Mesendoderm (in vitro differentiated cells): ENCODE measurements around the gene DNAJC13.

Experiments
- DNase-seq: peaks from one replicate; pipeline ENCODE4 v3.0.0; 2013
- H2AK5ac ChIP-seq: 2 replicates; pipeline ENCODE4 v1.6.1; 2013; ENCODE audit warnings: low read length, inconsistent platforms
- H2BK120ac ChIP-seq: 2 replicates; pipeline ENCODE4 v1.6.1; 2013; ENCODE audit warnings: low read depth, mild to moderate bottlenecking, low read length, moderate library complexity, mixed read lengths
- H2BK15ac ChIP-seq: replicated peaks from 2 replicates; pipeline ENCODE4 v1.6.1; 2013; ENCODE audit warnings: low read depth, mild to moderate bottlenecking, moderate library complexity
- H2BK5ac ChIP-seq: 2 replicates; pipeline ENCODE4 v1.6.1; 2013; ENCODE audit warnings: low read length, inconsistent platforms
- H3K18ac ChIP-seq: 2 replicates; pipeline ENCODE4 v1.6.1; 2013; ENCODE audit warnings: mild to moderate bottlenecking, low read length, mixed read lengths
- H3K23ac ChIP-seq: one replicate; pipeline ENCODE4 v1.6.1; 2013; ENCODE audit warnings: low read length
- H3K27ac ChIP-seq: 2 replicates; pipeline ENCODE4 v1.5.1; 2013; ENCODE audit warnings: low read depth, mild to moderate bottlenecking, inconsistent platforms, low read length, moderate library complexity
- H3K27me3 ChIP-seq: 2 replicates; pipeline ENCODE4 v1.6.1; 2013; ENCODE audit warnings: low read length, control low read depth, mild to moderate bottlenecking, inconsistent platforms; ENCODE audit not compliant: insufficient read depth, poor library complexity
- H3K36me3 ChIP-seq: 2 replicates; pipeline ENCODE4 v1.6.1; 2013; ENCODE audit warnings: low read length, inconsistent platforms; ENCODE audit not compliant: control insufficient read depth, insufficient read depth
- H3K4ac ChIP-seq: one replicate; pipeline ENCODE4 v1.6.1; 2013; ENCODE audit warnings: low read depth, mild to moderate bottlenecking, low read length, moderate library complexity
- H3K4me1 ChIP-seq: 2 replicates; pipeline ENCODE4 v1.6.1; 2013; ENCODE audit warnings: low read depth, low read length, inconsistent platforms; ENCODE audit not compliant: control insufficient read depth
- H3K4me2 ChIP-seq: 2 replicates; pipeline ENCODE4 v1.6.1; 2013; ENCODE audit warnings: low read length
- H3K4me3 ChIP-seq: 2 replicates; pipeline ENCODE4 v1.5.1; 2013; ENCODE audit warnings: mild to moderate bottlenecking, low read length
- H3K56ac ChIP-seq: one replicate; pipeline ENCODE4 v1.6.1; 2013; ENCODE audit warnings: low read length
- H3K79me1 ChIP-seq: 2 replicates; pipeline ENCODE4 v1.6.1; 2013; ENCODE audit warnings: low read length, inconsistent platforms
- H3K79me2 ChIP-seq: 2 replicates; pipeline ENCODE4 v1.6.1; 2013; ENCODE audit warnings: mild to moderate bottlenecking, low read length; ENCODE audit not compliant: control insufficient read depth, insufficient read depth
- H3K9ac ChIP-seq: 2 replicates; pipeline ENCODE4 v1.6.1; 2013; ENCODE audit warnings: low read length, inconsistent platforms
- H4K5ac ChIP-seq: one replicate; pipeline ENCODE4 v1.6.1; 2013; ENCODE audit warnings: low read length
- H4K8ac ChIP-seq: one replicate; pipeline ENCODE4 v1.6.1; 2013; ENCODE audit warnings: low read depth, mild to moderate bottlenecking, control low read depth, low read length, moderate library complexity
- WGBS: extraction: QIAGEN DNeasy Blood & Tissue Kit; methylation state at CpG from one replicate; pipeline ENCODE4 v1.1.7; 2013; ENCODE audit warnings: low lambda C conversion rate, missing lambda C conversion rate; ENCODE audit not compliant: insufficient coverage; ENCODE audit errors: extremely low coverage; 5-methylcytosine and 5-hydroxymethylcytosine counted together

DNAJC13 gene

GRCh38 chr3:132432639-132433038 lies 15.3 kb downstream of the DNAJC13 start:
- Histone ChIP-seq H3K27me3 (no peaks in the 10 kb centered on the region), H3K79me1 (no peaks in the 10 kb centered on the region), H3K27ac (no peak overlapping the region), H3K4me1 (no peaks in the 10 kb centered on the region), H2AK5ac (no peak overlapping the region), H3K4me2 (no peak overlapping the region), H4K5ac (no peak overlapping the region), H2BK15ac (no peak overlapping the region), H3K18ac (no peak overlapping the region), H2BK5ac (no peak overlapping the region), H4K8ac (no peak overlapping the region), H3K56ac (no peak overlapping the region), H3K4me3 (no peak overlapping the region), H3K36me3 (no peaks in the 10 kb centered on the region), H3K23ac (no peak overlapping the region), H2BK120ac (no peak overlapping the region), H3K9ac (no peak overlapping the region), H3K4ac (no peak overlapping the region), H3K79me2 (no peaks in the 10 kb centered on the region)
- no peak for DNase-seq
- WGBS = no CpG with 5 or more reads among the region's 2 CpGs

DNA sequence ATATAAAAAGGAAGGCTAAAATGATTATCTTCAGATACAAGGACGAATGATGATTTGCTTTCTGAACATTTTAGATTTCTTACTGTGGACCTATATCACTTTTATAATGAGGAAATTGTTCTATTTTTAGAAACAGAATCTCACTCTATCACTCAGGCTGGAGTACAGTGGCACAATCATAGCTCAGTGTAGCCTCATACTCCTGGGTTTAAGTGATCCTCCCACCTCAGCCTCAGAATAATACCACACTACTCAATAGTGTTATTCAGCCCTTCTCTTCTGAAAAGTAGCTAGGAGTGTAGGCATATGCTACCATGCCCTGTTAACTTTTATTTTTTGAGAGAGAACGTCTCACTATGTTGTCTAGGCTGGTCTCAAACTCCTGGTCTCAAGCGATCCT lies 15.8 kb downstream of the DNAJC13 start:
- no peak overlapping the region for H3K23ac ChIP-seq
- H2BK120ac ChIP-seq = no peak overlapping the region
- no peaks in the 10 kb centered on the region for H3K79me2 ChIP-seq
- no peak overlapping the region for H4K8ac ChIP-seq
- no peaks in the 10 kb centered on the region for H3K4me1 ChIP-seq
- DNase-seq = no peak
- no peak overlapping the region for H3K4ac ChIP-seq
- H2BK5ac ChIP-seq = no peak overlapping the region
- no peak overlapping the region for H3K9ac ChIP-seq
- H2AK5ac ChIP-seq = no peak overlapping the region
- H3K4me3 ChIP-seq = no peak overlapping the region
- H3K56ac ChIP-seq = no peak overlapping the region
- no peak overlapping the region for H3K27ac ChIP-seq
- H3K4me2 ChIP-seq = no peak overlapping the region
- no peak overlapping the region for H2BK15ac ChIP-seq
- H3K27me3 ChIP-seq = no peaks in the 10 kb centered on the region
- H3K79me1 ChIP-seq = no peaks in the 10 kb centered on the region
- no peaks in the 10 kb centered on the region for H3K36me3 ChIP-seq
- H3K18ac ChIP-seq = no peak overlapping the region
- no CpG with 5 or more reads among the region's 3 CpGs for WGBS
- H4K5ac ChIP-seq = no peak overlapping the region

DNA sequence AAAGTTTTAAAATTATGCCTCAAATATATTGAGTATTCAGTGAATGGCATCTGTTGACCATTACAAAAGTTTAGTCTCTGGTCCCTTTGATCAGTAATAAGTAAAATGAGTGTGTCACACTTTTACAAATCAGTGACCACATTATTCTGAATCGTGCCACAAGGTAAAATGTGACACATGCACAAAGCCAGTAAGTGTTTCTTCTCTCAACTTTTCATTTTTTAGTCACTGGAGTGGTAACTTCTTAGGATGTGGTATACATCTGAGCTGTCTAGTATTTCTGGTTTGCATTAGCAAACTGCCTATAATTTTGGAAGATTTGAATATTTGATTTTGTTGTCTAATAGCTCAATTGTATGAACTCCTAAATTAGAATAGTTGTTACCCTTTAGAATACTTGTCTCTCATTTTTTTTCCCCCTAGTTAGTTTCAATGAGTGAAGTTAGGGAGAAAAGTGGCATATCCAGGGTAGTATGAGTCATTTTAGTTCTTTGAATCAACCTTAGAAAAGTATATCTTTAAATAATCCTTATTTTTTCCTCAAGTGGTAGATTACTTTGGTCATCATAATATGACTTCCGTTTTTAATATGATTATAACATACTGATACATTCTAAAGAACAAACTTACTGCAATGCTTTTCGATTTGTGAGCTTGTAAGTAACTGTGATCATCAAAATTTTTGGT lies 18.1 kb downstream of the DNAJC13 start:
- Histone ChIP-seq H3K56ac (no peak overlapping the region), H3K79me2 (no peaks in the 10 kb centered on the region), H3K4ac (no peak overlapping the region), H3K23ac (no peak overlapping the region), H3K9ac (no peak overlapping the region), H3K4me3 (no peak overlapping the region), H3K4me1 (no peaks in the 10 kb centered on the region), H3K27me3 (no peaks in the 10 kb centered on the region), H3K79me1 (no peaks in the 10 kb centered on the region), H3K27ac (no peak overlapping the region), H4K8ac (no peak overlapping the region), H3K18ac (no peak overlapping the region), H3K4me2 (no peak overlapping the region), H2AK5ac (no peak overlapping the region), H4K5ac (no peak overlapping the region), H3K36me3 (no peaks in the 10 kb centered on the region), H2BK120ac (no peak overlapping the region), H2BK5ac (no peak overlapping the region), H2BK15ac (no peak overlapping the region)
- no CpG with 5 or more reads among the region's 3 CpGs for WGBS
- DNase-seq = no peak

DNA sequence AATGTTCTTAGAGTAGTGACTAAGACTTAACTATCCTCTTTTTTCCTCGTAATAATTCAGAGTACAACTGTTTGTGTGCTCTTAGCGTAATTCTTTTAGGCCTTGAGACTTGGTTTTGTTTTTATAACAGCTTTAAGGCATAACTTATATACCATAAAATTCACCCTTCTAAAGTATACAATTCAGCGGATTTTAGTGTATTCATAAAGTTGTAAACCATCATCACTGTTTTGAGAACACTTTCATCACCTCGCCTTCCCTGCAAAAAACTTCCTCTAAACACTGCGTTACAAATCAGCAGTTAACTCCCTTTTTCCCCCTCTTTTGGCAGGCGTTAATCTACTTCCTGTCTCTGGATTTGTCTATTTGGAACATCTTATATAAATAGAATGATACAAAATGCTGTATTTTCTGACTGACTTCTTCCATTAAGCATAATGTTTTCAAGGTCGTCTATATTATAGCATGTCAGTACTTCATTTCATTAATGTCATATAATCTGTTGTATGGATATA lies 18.7 kb downstream of the DNAJC13 start:
- Histone ChIP-seq H3K18ac (no peak overlapping the region), H3K23ac (no peak overlapping the region), H2BK120ac (no peak overlapping the region), H3K4ac (no peak overlapping the region), H2BK5ac (no peak overlapping the region), H3K4me1 (no peaks in the 10 kb centered on the region), H3K9ac (no peak overlapping the region), H4K5ac (no peak overlapping the region), H3K79me2 (no peaks in the 10 kb centered on the region), H4K8ac (no peak overlapping the region), H3K27me3 (no peaks in the 10 kb centered on the region), H3K27ac (no peak overlapping the region), H3K4me2 (no peak overlapping the region), H2BK15ac (no peak overlapping the region), H3K56ac (no peak overlapping the region), H3K36me3 (no peaks in the 10 kb centered on the region), H3K4me3 (no peak overlapping the region), H3K79me1 (no peaks in the 10 kb centered on the region), H2AK5ac (no peak overlapping the region)
- DNase-seq = no peak
- no CpG with 5 or more reads among the region's 7 CpGs for WGBS

DNA sequence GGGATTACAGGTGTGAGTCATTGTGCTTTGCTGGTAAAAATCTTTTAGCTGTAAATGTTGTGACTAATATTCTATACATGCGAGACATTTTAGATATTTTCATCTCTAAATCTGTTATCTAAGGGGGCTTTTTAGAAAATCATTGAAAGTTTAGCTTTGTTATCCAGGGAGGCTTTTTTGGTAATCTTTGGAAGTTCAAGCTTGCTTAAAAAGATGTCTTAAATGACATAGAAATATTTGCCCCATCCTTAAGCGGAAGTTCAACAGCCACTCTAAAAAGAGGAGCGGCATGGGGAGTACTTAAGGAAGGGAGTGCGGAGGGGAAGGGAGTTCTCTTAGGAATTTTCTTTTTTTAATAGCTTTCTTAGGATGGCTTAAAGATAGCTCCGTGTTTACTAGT lies 26.1 kb downstream of the DNAJC13 start:
- Histone ChIP-seq H3K9ac (no peak overlapping the region), H3K36me3 (no peaks in the 10 kb centered on the region), H2BK15ac (no peak overlapping the region), H3K79me1 (peaks cover 2% of the 10 kb centered on the region), H3K23ac (no peak overlapping the region), H4K8ac (no peak overlapping the region), H2BK120ac (no peak overlapping the region), H3K4ac (no peak overlapping the region), H3K18ac (no peak overlapping the region), H2AK5ac (no peak overlapping the region), H2BK5ac (no peak overlapping the region), H3K79me2 (no peaks in the 10 kb centered on the region), H4K5ac (no peak overlapping the region), H3K4me2 (no peak overlapping the region), H3K56ac (no peak overlapping the region), H3K27me3 (no peaks in the 10 kb centered on the region), H3K4me3 (no peak overlapping the region), H3K27ac (no peak overlapping the region), H3K4me1 (no peaks in the 10 kb centered on the region)
- no CpG with 5 or more reads among the region's 5 CpGs for WGBS
- no peak for DNase-seq

DNA sequence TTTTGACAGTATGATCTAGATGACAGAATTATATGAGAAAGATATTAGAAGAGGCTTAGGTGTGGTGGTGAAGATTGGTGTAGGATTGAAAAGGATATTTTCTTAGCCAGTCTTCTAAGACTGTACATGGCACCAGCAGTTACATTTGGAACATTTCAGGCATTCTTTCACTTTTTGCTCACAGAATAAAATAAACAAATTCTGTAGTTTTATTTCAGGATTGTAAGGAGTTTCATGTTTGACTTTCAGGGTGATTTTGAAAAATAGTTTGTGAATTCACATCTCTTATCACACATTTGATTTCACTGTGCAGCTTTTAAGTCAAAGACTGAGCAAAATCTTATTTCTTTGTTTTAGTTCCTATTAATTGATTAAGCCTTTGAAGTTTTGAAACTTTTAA lies 27.1 kb downstream of the DNAJC13 start:
- no peaks in the 10 kb centered on the region for H3K4me1 ChIP-seq

More for the DNA sequence above, 27.1 kb downstream of the DNAJC13 start:
- Histone ChIP-seq H3K36me3 (no peaks in the 10 kb centered on the region), H3K79me2 (no peaks in the 10 kb centered on the region), H3K4ac (no peak overlapping the region), H3K27ac (no peak overlapping the region), H3K23ac (no peak overlapping the region), H3K4me3 (no peak overlapping the region), H2AK5ac (no peak overlapping the region), H4K8ac (no peak overlapping the region), H2BK5ac (no peak overlapping the region), H3K79me1 (peaks cover 2% of the 10 kb centered on the region), H3K18ac (no peak overlapping the region), H3K27me3 (no peaks in the 10 kb centered on the region), H2BK15ac (no peak overlapping the region), H2BK120ac (no peak overlapping the region), H3K4me2 (no peak overlapping the region), H4K5ac (no peak overlapping the region), H3K9ac (no peak overlapping the region), H3K56ac (no peak overlapping the region)
- DNase-seq = no peak
